RWPE2 (cell line): ENCODE results near the gene FOLR3.
"Not testable (repeated sequence)": the region's sequence is repeated elsewhere in the genome, so short reads cannot be mapped to it uniquely, and the experiment has no call there.

ENCODE experiments used
- ATAC-seq: fragments of 200-7000 bp; cut with Tn5 transposase; 3 replicates; pipeline ENCODE4 v1.9.1; 2021; ENCODE audit warnings: low read depth
- DNase-seq: peaks from one replicate; pipeline ENCODE4 v3.0.0-alpha.2; 2020; ENCODE audit warnings: low spot score
- H3K27ac ChIP-seq: fragments of 450-650 bp; 2 replicates; pipeline ENCODE4 v1.5.1; 2017; ENCODE audit warnings: mild to moderate bottlenecking; ENCODE audit not compliant: poor library complexity, severe bottlenecking
- H3K27me3 ChIP-seq: fragments of 250-450 bp; sonication (Bioruptor Pico); 2 replicates; pipeline ENCODE4 v1.5.1; 2021; ENCODE audit warnings: mild to moderate bottlenecking, moderate library complexity; ENCODE audit not compliant: insufficient read depth, poor library complexity, severe bottlenecking
- H3K36me3 ChIP-seq: fragments of 250-450 bp; sonication (Bioruptor Pico); 2 replicates; pipeline ENCODE4 v1.5.1; 2020; ENCODE audit warnings: low read depth, mild to moderate bottlenecking, moderate library complexity
- H3K4me1 ChIP-seq: fragments of 250-450 bp; sonication (Bioruptor Pico); 2 replicates; pipeline ENCODE4 v1.5.1; 2021; ENCODE audit warnings: mild to moderate bottlenecking, moderate library complexity; ENCODE audit not compliant: insufficient read depth, poor library complexity, severe bottlenecking
- H3K4me3 ChIP-seq: fragments of 250-450 bp; sonication (Bioruptor Pico); 2 replicates; pipeline ENCODE4 v1.5.1; 2021; ENCODE audit warnings: mild to moderate bottlenecking, moderate library complexity; ENCODE audit not compliant: severe bottlenecking
- H3K9me3 ChIP-seq: fragments of 250-450 bp; sonication (Bioruptor Pico); 2 replicates; pipeline ENCODE4 v1.5.1; 2021; ENCODE audit warnings: mild to moderate bottlenecking, moderate library complexity; ENCODE audit not compliant: severe bottlenecking
- CTCF ChIP-seq: fragments of 450-650 bp; IDR thresholded peaks from one replicate; pipeline ENCODE4 v1.5.1; 2017; ENCODE audit warnings: mild to moderate bottlenecking, moderate library complexity; ENCODE audit not compliant: poor library complexity, severe bottlenecking

The FOLR3 gene

DNA sequence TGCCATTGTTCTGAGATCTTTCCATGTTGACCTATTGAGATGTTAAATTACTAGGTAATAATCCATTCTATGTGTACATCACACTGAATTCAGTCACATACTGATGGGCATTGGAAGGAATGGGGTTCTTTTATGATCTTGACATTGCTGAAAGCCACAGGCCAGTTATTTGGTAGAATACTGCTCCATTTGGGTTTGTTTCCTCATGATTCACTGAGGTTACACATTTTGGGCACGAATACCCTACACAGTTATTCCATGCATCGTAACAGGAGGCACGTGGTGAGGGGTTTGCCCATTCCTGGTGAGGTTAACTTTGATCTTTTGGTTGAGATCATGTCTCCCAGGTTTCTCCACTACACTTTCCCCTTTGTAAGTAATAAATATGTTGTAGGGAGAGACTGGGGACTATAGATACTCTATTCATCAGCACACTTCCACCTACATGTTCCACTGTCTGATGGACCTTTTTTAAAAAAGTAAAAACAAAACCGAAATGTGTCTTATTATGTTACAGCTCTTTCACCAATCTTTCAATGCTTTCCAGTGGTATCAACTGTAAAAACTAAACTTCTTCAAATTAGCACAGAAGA lies 44.4 kb downstream of the FOLR3 start:
- TF ChIP-seq CTCF: no peak
- ATAC-seq: no peak
- H3K27me3 ChIP-seq: no peaks in the 10 kb centered on the region
- H3K36me3 ChIP-seq: no peaks in the 10 kb centered on the region
- H3K4me3 ChIP-seq: no peak overlapping the region
- H3K9me3 ChIP-seq: no peaks in the 10 kb centered on the region
- peak overlapping the region; percentile 81 for H3K27ac ChIP-seq
- H3K4me1 ChIP-seq: peaks cover 10% of the 10 kb centered on the region
- no peak for DNase-seq

GRCh38 chr11:72180892-72181552 lies 45.5 kb downstream of the FOLR3 start:
- H3K27ac ChIP-seq: peak overlapping the region; percentile 81
- H3K27me3 ChIP-seq, H3K36me3 ChIP-seq, DNase-seq, H3K4me3 ChIP-seq, H3K9me3 ChIP-seq: not testable (repeated sequence)
- peaks cover 10% of the 10 kb centered on the region for H3K4me1 ChIP-seq
- peak; percentile 83 for ATAC-seq

DNA sequence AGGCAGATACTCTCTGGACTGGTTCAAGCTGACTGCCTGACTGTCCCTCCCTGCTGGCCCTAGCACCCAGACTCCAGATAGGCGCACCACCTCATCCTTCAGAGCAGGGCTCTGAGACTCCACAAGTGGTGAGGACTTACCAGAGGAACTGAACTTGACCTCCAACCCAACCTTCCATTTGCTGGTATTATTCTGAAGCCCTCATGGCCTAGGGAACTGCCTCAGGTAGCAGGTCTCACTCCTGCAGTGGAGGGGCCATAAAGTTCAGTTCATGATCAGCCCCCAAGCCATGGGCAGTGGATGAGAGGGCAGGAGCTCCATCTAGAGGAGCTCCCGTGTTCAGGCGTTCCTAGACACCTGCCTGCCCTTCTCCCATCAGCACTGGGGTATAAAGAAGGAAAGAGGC lies 46.0 kb downstream of the FOLR3 start:
- Histone ChIP-seq H3K4me1 (peaks cover 10% of the 10 kb centered on the region), H3K27ac (peak overlapping the region; percentile 81)
- not testable (repeated sequence) for H3K4me3 ChIP-seq, H3K27me3 ChIP-seq, H3K9me3 ChIP-seq, H3K36me3 ChIP-seq, DNase-seq
- peak; percentile 63 for TF ChIP-seq CTCF
- ATAC-seq: peak; percentile 49

DNA sequence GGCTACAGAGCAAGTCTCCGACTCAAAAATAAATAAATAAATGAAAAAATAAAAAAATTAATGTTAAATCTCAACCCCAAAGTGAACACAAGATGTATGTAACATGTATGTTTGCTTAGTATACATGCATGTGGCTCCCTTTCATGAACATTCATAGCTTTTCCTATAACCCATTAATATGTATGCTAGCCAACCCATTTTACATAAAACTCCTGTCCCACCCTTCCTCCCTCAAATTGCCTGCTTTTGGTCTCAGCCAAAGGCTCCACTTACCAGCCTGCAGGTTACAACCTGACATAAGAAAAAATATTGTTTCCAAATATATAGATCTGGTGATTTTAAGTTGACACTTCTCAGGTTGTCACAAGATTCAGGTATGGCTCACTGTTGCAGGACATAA lies 52.7 kb downstream of the FOLR3 start:
- no peaks in the 10 kb centered on the region for H3K27me3 ChIP-seq
- H3K36me3 ChIP-seq: no peaks in the 10 kb centered on the region
- no peak overlapping the region for H3K27ac ChIP-seq
- ATAC-seq (no peak), DNase-seq (no peak)
- no peak overlapping the region for H3K4me3 ChIP-seq
- H3K4me1 ChIP-seq: no peaks in the 10 kb centered on the region
- no peaks in the 10 kb centered on the region for H3K9me3 ChIP-seq
- TF ChIP-seq CTCF: no peak
